Endothelial cell of umbilical vein (primary cell): ENCODE measurements around the gene PAX5. TPM values are rescaled to one million over a fixed set of nuclear protein-coding genes. Genes with fewer than 3 reads are reported as not detected.

Experiments
- BruUV-seq: library from RNA; stranded (reverse); fragments of 400-500 nt; replicated peaks from 2 replicates; lab custom pipeline; 2021; lab: Mats Ljungman, UMichigan
- CTCF ChIA-PET: fragments of 300-600, 350-600 bp; sonication (Branson Sonifier 250); formaldehyde crosslinking; loops from one replicate; lab custom pipeline; 2021; ENCODE audit warnings: antibody characterized with exemption, inconsistent platforms; lab: Charles Lee
- POLR2A ChIA-PET: fragments of 300-600, 350-600 bp; sonication (Branson Sonifier 250); formaldehyde crosslinking; loops from one replicate; lab custom pipeline; 2021; ENCODE audit warnings: antibody characterized with exemption, inconsistent platforms; lab: Charles Lee
- DNase-seq: peaks from one replicate; pipeline ENCODE4 v3.0.0-alpha.2; 2011; ENCODE audit warnings: low read depth, low spot score
- FAIRE-seq: peaks from 2 replicates; lab custom pipeline; 2011; peaks lifted over from hg19 to GRCh38; lab: Jason Lieb, UNC
- H2AFZ ChIP-seq: 2 replicates; pipeline ENCODE4 v1.6.0; 2012; ENCODE audit warnings: low read depth, low read length, control low read depth, inconsistent platforms
- H3K27ac ChIP-seq: 2 replicates; pipeline ENCODE4 v1.5.1; 2011; ENCODE audit warnings: low read depth, mild to moderate bottlenecking, control low read depth, low read length, moderate library complexity; ENCODE audit not compliant: insufficient read depth
- H3K27me3 ChIP-seq, 2 experiments: 2 replicates each; pipeline versions ENCODE4 v1.6.0 to v1.6.1; 2011; ENCODE audit warnings: low read length in 2 of 2, mixed read lengths in 1 of 2; ENCODE audit not compliant: control insufficient read depth in 2 of 2, insufficient read depth in 2 of 2
- H3K36me3 ChIP-seq, 2 experiments: 2 replicates in 1 of 2; 3 replicates in 1 of 2; pipeline ENCODE4 v1.5.1; 2011; ENCODE audit warnings: low read length in 2 of 2, mild to moderate bottlenecking in 1 of 2, moderate library complexity in 1 of 2; ENCODE audit not compliant: control insufficient read depth in 2 of 2, insufficient read depth in 2 of 2; ENCODE audit errors: extremely low read depth in 1 of 2
- H3K4me1 ChIP-seq: 3 replicates; pipeline ENCODE4 v1.5.1; 2011; ENCODE audit warnings: mild to moderate bottlenecking, low read length; ENCODE audit not compliant: control insufficient read depth, insufficient read depth; ENCODE audit errors: extremely low read depth
- H3K4me2 ChIP-seq: 2 replicates; pipeline ENCODE4 v1.6.1; 2011; ENCODE audit warnings: low read length, control low read depth, mixed read lengths; ENCODE audit not compliant: insufficient read depth
- H3K4me3 ChIP-seq, 3 experiments: fragments of 200-600 bp in 1 of 3; sonication (generic), shearing (Covaris generic) in 1 of 3; replicated peaks in 1 of 3; 2 replicates each; pipeline ENCODE4 v1.5.1; 2011 to 2016; ENCODE audit warnings: control low read depth in 3 of 3, low read length in 3 of 3, mild to moderate bottlenecking in 2 of 3, inconsistent platforms in 1 of 3, low read depth in 1 of 3, moderate library complexity in 1 of 3; ENCODE audit not compliant: insufficient read depth in 1 of 3
- H3K79me2 ChIP-seq: 2 replicates; pipeline ENCODE4 v1.6.0; 2012; ENCODE audit warnings: low read length, inconsistent platforms; ENCODE audit not compliant: control insufficient read depth, insufficient read depth
- H3K9ac ChIP-seq: replicated peaks from 2 replicates; pipeline ENCODE3; 2011; ENCODE audit warnings: low read length, control low read depth; ENCODE audit not compliant: insufficient read depth; ENCODE audit errors: extremely low read depth
- H3K9me1 ChIP-seq: replicated peaks from 3 replicates; pipeline ENCODE4 v1.6.0; 2011; ENCODE audit warnings: mild to moderate bottlenecking, low read length; ENCODE audit not compliant: control insufficient read depth, insufficient read depth; ENCODE audit errors: extremely low read depth
- H3K9me3 ChIP-seq: replicated peaks from 2 replicates; pipeline ENCODE4 v1.5.1; 2012; ENCODE audit warnings: low read length, inconsistent platforms; ENCODE audit not compliant: control insufficient read depth, insufficient read depth
- H4K20me1 ChIP-seq: replicated peaks from 2 replicates; pipeline ENCODE3; 2011; ENCODE audit warnings: mild to moderate bottlenecking, low read length; ENCODE audit not compliant: control insufficient read depth, insufficient read depth; ENCODE audit errors: extremely low read depth
- CTCF ChIP-seq, 2 donors: IDR thresholded peaks; 1 replicate in 1 of 2; 2 replicates in 1 of 2; pipeline ENCODE4 v1.5.1; 2011; ENCODE audit warnings: low read length in 2 of 2, mild to moderate bottlenecking in 2 of 2, moderate library complexity in 2 of 2, control low read depth in 1 of 2, inconsistent platforms in 1 of 2, low read depth in 1 of 2; ENCODE audit not compliant: insufficient read depth in 1 of 2; ENCODE audit errors: extremely low read depth in 1 of 2
- EZH2 ChIP-seq: IDR thresholded peaks from 2 replicates; pipeline ENCODE4 v1.6.1; 2012; ENCODE audit warnings: borderline replicate concordance, low read depth, mild to moderate bottlenecking, moderate library complexity, low read length, inconsistent platforms; ENCODE audit not compliant: severe bottlenecking
- FOS ChIP-seq: IDR thresholded peaks from 2 replicates; pipeline ENCODE4 v1.6.1; 2011; ENCODE audit warnings: mild to moderate bottlenecking, low read length, moderate library complexity, borderline replicate concordance; ENCODE audit not compliant: insufficient read depth
- GATA2 ChIP-seq: IDR thresholded peaks from 2 replicates; pipeline ENCODE4 v1.7.0; 2011; ENCODE audit warnings: low read depth, mild to moderate bottlenecking, moderate library complexity, mixed read lengths, low read length; ENCODE audit not compliant: insufficient read length, insufficient read depth
- JUN ChIP-seq: IDR thresholded peaks from 2 replicates; pipeline ENCODE4 v1.6.1; 2011; ENCODE audit warnings: borderline replicate concordance, low read depth; ENCODE audit not compliant: insufficient read length, insufficient read depth
- MAX ChIP-seq: IDR thresholded peaks from 2 replicates; pipeline ENCODE4 v1.6.1; 2011; ENCODE audit not compliant: insufficient read depth, insufficient read length
- MYC ChIP-seq: IDR thresholded peaks from one replicate; pipeline ENCODE4 v1.6.1; 2011; ENCODE audit warnings: mild to moderate bottlenecking, low read depth, low read length
- POLR2A ChIP-seq: IDR thresholded peaks from 2 replicates; pipeline ENCODE4 v1.6.1; 2012; ENCODE audit warnings: low read depth, mild to moderate bottlenecking, control low read depth, low read length
- POLR2AphosphoS5 ChIP-seq: IDR thresholded peaks from 2 replicates; pipeline ENCODE4 v1.6.1; 2012; ENCODE audit warnings: low read depth, mild to moderate bottlenecking, control low read depth, low read length, moderate library complexity; ENCODE audit not compliant: insufficient read depth
- dilution Hi-C: fragments of 300-500 bp; cut with MboI; formaldehyde crosslinking; loops from one replicate; pipeline ENCODE4 v1.15.0; 2019; ENCODE audit warnings: low sequenced_read_pairs; ENCODE audit not compliant: extremely low pct_ligation_motif_present
- intact Hi-C: fragments of 100-400 bp; cut with micrococcal nuclease; formaldehyde crosslinking; loops from one replicate; pipeline ENCODE4 v1.10.0; 2022
- polyA plus RNA-seq, 4 experiments: library from polyadenylated mRNA; depleted of rRNA in 3 of 4; stranded (reverse) in 3 of 4; unstranded in 1 of 4; fragments of >200 nt; gene quantifications; 2 replicates each; pipeline versions ENCODE4 v1.2.1 to v1.2.3, GENCODE V29; 2011 to 2012; ENCODE audit warnings: missing spikeins in 1 of 4
- total RNA-seq: library from RNA; stranded (reverse); gene quantifications from 2 replicates; pipeline ENCODE4 v1.2.3, GENCODE V29; 2021

The PAX5 gene
- total and polyA plus RNA-seq, 2 donors (not counting 3 experiments of a cell fraction or from before 2014, with no cell fraction given): not detected

GRCh38 chr9:37010180-37010579 is 23.9 kb downstream of the PAX5 start:
- H3K9me3 ChIP-seq: no peaks in the 10 kb centered on the region

More at GRCh38 chr9:37010180-37010579, 23.9 kb downstream of the PAX5 start:
- dilution Hi-C loops (no loop called here), intact Hi-C loops (no loop called here)
- H3K27ac ChIP-seq: no peak overlapping the region
- no peak overlapping the region for H2AFZ ChIP-seq
- no peaks in the 10 kb centered on the region for H3K79me2 ChIP-seq
- H3K36me3 ChIP-seq: no peaks in the 10 kb centered on the region
- no peak for FAIRE-seq
- POLR2A ChIA-PET: no interaction called here
- peaks cover 25 to 30% of the 10 kb centered on the region in 2 experiments for H3K27me3 ChIP-seq
- H3K4me3 ChIP-seq: no peak overlapping the region
- no peak overlapping the region for H3K9ac ChIP-seq
- BruUV-seq: no TSS peak
- TF ChIP-seq JUN: no peak
- no peak for TF ChIP-seq GATA2
- no peak for TF ChIP-seq CTCF (IDR thresholded peaks at IDR 0.05; ENCODE audit: extremely low read depth in 1 of 2, insufficient read depth in 1 of 2, low read depth in 1 of 2, low read length in 2 of 2)
- TF ChIP-seq EZH2: no peak
- TF ChIP-seq MYC: no peak
- no peak for TF ChIP-seq FOS
- TF ChIP-seq MAX: no peak
- TF ChIP-seq POLR2AphosphoS5: no peak
- no peak for TF ChIP-seq POLR2A
- no peaks in the 10 kb centered on the region for H3K4me1 ChIP-seq
- CTCF ChIA-PET: interaction anchor here (2.7 kb wide), 1 partner anchor 14 kb away, joined by 14 read pairs; no protein-coding TSS in a partner anchor
- no peak for DNase-seq
- H3K9me1 ChIP-seq: no peaks in the 10 kb centered on the region
- no peaks in the 10 kb centered on the region for H4K20me1 ChIP-seq
- no peak overlapping the region for H3K4me2 ChIP-seq
